GM10266 (cell line): ENCODE measurements around the gene PDE4D.

ENCODE experiments used
- DNase-seq: peaks from one replicate; pipeline ENCODE4 v3.0.0; 2012; ENCODE audit errors: extremely low spot score
- TF ChIP-seq, protein P1 (sequence below): IDR thresholded peaks from 2 replicates; pipeline ENCODE4 v1.5.1; 2012; ENCODE audit warnings: mild to moderate bottlenecking, low read depth; ENCODE audit not compliant: control insufficient read depth, insufficient read depth; ENCODE audit errors: missing control alignments

Gene PDE4D

GRCh38 chr5:59628062-59628828 is 265.3 kb downstream of the PDE4D start:
- TF ChIP-seq, protein P1, sequence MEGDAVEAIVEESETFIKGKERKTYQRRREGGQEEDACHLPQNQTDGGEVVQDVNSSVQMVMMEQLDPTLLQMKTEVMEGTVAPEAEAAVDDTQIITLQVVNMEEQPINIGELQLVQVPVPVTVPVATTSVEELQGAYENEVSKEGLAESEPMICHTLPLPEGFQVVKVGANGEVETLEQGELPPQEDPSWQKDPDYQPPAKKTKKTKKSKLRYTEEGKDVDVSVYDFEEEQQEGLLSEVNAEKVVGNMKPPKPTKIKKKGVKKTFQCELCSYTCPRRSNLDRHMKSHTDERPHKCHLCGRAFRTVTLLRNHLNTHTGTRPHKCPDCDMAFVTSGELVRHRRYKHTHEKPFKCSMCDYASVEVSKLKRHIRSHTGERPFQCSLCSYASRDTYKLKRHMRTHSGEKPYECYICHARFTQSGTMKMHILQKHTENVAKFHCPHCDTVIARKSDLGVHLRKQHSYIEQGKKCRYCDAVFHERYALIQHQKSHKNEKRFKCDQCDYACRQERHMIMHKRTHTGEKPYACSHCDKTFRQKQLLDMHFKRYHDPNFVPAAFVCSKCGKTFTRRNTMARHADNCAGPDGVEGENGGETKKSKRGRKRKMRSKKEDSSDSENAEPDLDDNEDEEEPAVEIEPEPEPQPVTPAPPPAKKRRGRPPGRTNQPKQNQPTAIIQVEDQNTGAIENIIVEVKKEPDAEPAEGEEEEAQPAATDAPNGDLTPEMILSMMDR = no peak
- DNase-seq = no peak

DNA sequence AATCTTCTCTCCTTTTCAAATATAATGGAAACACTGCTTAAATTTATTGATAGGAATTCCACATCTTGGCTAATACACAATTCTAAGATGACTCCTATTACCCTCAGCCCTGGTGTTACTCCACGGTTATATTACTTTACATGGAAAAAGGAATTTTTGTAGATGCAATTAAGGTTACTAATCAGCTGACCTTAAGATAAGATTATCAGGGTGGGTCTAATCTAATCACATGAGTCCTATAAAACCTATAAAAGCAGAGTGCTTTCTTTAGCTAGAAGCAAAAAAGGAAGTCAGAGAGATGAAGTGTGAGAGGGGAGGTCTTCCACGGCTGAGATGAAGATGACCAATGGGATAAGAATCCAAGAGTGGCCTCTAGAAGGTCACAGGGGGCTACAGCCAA is 268.6 kb downstream of the PDE4D start:
- TF ChIP-seq, protein P1 = no peak
- no peak for DNase-seq

DNA sequence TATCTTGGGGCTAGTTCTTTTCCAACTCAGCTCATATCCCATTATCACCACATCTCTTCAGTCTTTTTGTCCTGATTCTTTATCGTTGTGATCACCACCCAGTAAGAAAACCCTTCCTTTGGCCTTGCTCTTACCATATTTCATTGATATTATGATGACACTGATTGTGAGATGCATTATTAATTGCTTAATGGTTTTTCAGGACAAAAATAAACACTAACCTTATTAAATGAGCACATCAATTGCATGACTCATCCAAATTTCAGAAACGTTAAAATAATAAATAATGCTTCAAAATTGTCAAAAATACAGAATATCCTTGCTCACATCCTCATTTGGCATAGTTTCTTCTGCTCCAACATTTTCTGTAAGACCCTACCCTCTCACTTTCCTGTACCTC is 270.7 kb downstream of the PDE4D start:
- DNase-seq = no peak
- TF ChIP-seq, protein P1 = no peak

DNA sequence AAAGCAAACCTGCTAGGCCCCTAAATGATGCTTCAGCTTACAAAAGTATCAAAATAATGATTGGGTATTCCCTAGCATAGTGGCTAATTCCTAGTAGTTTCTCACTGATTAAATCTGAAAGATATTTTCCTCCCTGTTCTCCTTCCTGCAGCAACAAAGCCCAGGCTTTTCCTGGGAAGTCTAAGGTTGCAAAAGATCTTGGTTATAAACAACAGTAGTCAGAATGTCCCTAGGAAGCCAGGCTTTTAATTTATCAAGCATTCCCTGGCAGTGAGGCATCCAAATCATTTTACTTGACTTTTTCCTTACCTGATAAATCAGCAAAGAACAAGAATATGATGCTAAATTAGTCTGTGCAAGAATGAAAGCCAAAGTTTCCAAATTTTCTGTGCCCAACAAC is 272.0 kb downstream of the PDE4D start:
- no peak for DNase-seq
- TF ChIP-seq, protein P1 = no peak

GRCh38 chr5:59620535-59621212 is 272.9 kb downstream of the PDE4D start:
- TF ChIP-seq, protein P1 = no peak
- no peak for DNase-seq

DNA sequence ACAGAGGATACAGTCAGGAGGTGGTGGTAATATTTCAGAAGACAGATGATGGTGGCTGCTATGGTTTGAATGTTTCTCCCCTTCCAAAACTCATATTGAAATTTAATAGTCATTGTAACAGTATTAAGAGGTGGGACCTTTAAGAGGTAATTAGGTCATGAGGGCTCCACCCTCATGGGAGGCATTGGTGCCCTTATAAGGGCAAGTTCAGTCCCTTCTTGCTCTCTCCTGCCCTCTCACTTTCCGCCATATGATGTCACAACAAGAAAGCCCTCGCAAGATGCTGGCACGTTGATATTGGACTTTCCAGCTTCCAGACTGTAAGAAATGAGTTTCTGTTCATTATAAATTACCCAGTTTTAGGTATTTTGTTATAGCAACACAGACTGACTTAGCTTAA is 274.9 kb downstream of the PDE4D start:
- TF ChIP-seq, protein P1 = no peak
- no peak for DNase-seq

GRCh38 chr5:59617186-59617771 is 276.2 kb downstream of the PDE4D start:
- TF ChIP-seq, protein P1 = no peak
- DNase-seq = no peak
